A673 (cell line): Measurements from ENCODE around the gene ANKRD29.

ENCODE experiments used
- EZH2 ChIP-seq: fragments of 200-600 bp; sonication (generic); IDR thresholded peaks from 2 replicates; pipeline ENCODE4 v1.6.1; 2017; ENCODE audit warnings: borderline replicate concordance, low read depth, mild to moderate bottlenecking, mixed read lengths, antibody characterized with exemption, low read length; ENCODE audit not compliant: poor library complexity, severe bottlenecking
- TF ChIP-seq, protein P1 (sequence below): fragments of 300-800, 200-600 bp; sonication (generic); conservative IDR thresholded peaks from 2 replicates; pipeline ENCODE4 v1.5.1; 2017; ENCODE audit warnings: low read depth, mild to moderate bottlenecking, antibody characterized with exemption, low read length, moderate library complexity, mixed read lengths

DNA sequence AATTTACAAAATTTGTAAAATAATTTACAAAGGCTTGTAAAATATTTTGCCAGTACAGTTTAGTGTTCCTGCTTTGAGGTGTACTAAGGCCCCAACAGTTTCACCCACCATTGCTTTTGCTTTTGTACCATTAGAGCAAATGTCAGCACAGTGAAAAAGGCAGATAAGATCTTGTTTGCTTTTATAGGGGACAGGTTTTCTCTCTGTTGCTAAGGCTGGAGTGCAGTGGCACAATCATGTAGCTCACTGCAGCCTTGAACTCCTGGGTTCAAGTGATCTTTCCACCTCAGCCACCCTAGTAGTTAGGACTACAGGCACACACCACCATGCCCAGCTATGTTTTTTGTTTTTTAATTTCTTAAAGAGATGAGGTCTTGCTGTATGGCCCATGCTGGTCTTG is 56.8 kb downstream of the ANKRD29 start:
- no peak for TF ChIP-seq EZH2
- TF ChIP-seq, protein P1, sequence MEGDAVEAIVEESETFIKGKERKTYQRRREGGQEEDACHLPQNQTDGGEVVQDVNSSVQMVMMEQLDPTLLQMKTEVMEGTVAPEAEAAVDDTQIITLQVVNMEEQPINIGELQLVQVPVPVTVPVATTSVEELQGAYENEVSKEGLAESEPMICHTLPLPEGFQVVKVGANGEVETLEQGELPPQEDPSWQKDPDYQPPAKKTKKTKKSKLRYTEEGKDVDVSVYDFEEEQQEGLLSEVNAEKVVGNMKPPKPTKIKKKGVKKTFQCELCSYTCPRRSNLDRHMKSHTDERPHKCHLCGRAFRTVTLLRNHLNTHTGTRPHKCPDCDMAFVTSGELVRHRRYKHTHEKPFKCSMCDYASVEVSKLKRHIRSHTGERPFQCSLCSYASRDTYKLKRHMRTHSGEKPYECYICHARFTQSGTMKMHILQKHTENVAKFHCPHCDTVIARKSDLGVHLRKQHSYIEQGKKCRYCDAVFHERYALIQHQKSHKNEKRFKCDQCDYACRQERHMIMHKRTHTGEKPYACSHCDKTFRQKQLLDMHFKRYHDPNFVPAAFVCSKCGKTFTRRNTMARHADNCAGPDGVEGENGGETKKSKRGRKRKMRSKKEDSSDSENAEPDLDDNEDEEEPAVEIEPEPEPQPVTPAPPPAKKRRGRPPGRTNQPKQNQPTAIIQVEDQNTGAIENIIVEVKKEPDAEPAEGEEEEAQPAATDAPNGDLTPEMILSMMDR: no peak
